Neural cell (in vitro differentiated cells): ENCODE measurements around the gene TPBG. TPM values are rescaled to one million over a fixed set of nuclear protein-coding genes. Genes with fewer than 3 reads are reported as not detected.

Experiments
- H2AFZ ChIP-seq: fragments of 200-600, 300-800 bp; sonication (generic), shearing (Covaris generic); 2 replicates; pipeline ENCODE4 v1.6.0; 2014; ENCODE audit warnings: low read depth, mild to moderate bottlenecking, antibody characterized with exemption, low read length, moderate library complexity
- H3F3A ChIP-seq: fragments of 200-600 bp; shearing (Covaris generic); 2 replicates; pipeline ENCODE4 v1.6.1; 2016; ENCODE audit warnings: mild to moderate bottlenecking, moderate library complexity, mixed read lengths, antibody characterized with exemption, low read length; ENCODE audit not compliant: insufficient read depth, poor library complexity, severe bottlenecking
- H3K27ac ChIP-seq: fragments of 200-600, 300-800 bp; sonication (generic), shearing (Covaris generic); 2 replicates; pipeline ENCODE4 v1.5.1; 2014; ENCODE audit warnings: mild to moderate bottlenecking, low read length, moderate library complexity
- H3K27me3 ChIP-seq: fragments of 300-800, 200-600 bp; sonication (generic), shearing (Covaris generic); 2 replicates; pipeline ENCODE4 v1.6.0; 2014; ENCODE audit warnings: mild to moderate bottlenecking, low read depth, low read length, moderate library complexity; ENCODE audit not compliant: insufficient read depth
- H3K36me3 ChIP-seq: fragments of 300-800, 200-600 bp; sonication (generic), shearing (Covaris generic); 2 replicates; pipeline ENCODE4 v1.5.1; 2014; ENCODE audit warnings: mild to moderate bottlenecking, antibody characterized with exemption, low read length, moderate library complexity; ENCODE audit not compliant: insufficient read depth
- H3K4me2 ChIP-seq: fragments of 300-800, 200-600 bp; sonication (generic), shearing (Covaris generic); 2 replicates; pipeline ENCODE4 v1.6.0; 2014; ENCODE audit warnings: mild to moderate bottlenecking, low read length
- H3K4me3 ChIP-seq: fragments of 300-800, 200-600 bp; sonication (generic), shearing (Covaris generic); 2 replicates; pipeline ENCODE4 v1.5.1; 2014; ENCODE audit warnings: mild to moderate bottlenecking, low read length, moderate library complexity
- H3K79me2 ChIP-seq: fragments of 200-600 bp; shearing (Covaris generic); replicated peaks from 2 replicates; pipeline ENCODE4 v1.6.0; 2014; ENCODE audit warnings: mild to moderate bottlenecking, low read length, moderate library complexity; ENCODE audit not compliant: insufficient read depth
- H3K9ac ChIP-seq: fragments of 300-800, 200-600 bp; sonication (generic), shearing (Covaris generic); 2 replicates; pipeline ENCODE4 v1.6.1; 2016; ENCODE audit warnings: mild to moderate bottlenecking, low read length, mixed read lengths
- H3K9me2 ChIP-seq: fragments of 200-600 bp; shearing (Covaris generic); 2 replicates; pipeline ENCODE4 v1.6.1; 2016; ENCODE audit warnings: mild to moderate bottlenecking, low read length, mixed read lengths; ENCODE audit not compliant: insufficient read depth
- H3K9me3 ChIP-seq: fragments of 200-600, 300-800 bp; sonication (generic), shearing (Covaris generic); 2 replicates; pipeline ENCODE4 v1.6.1; 2016; ENCODE audit warnings: mild to moderate bottlenecking, mixed run types, low read length, moderate library complexity, mixed read lengths
- H4K20me1 ChIP-seq: fragments of 200-600 bp; shearing (Covaris generic); 2 replicates; pipeline ENCODE4 v1.6.1; 2016; ENCODE audit warnings: mild to moderate bottlenecking, mixed run types; ENCODE audit not compliant: insufficient read depth
- CTCF ChIP-seq: fragments of 450-650 bp; IDR thresholded peaks from 2 replicates; pipeline ENCODE4 v1.5.1; 2014; ENCODE audit warnings: antibody characterized with exemption, mild to moderate bottlenecking, moderate library complexity; ENCODE audit not compliant: poor library complexity, severe bottlenecking
- EP300 ChIP-seq: fragments of 450-650 bp; conservative IDR thresholded peaks from 2 replicates; pipeline ENCODE4 v1.6.1; 2014; ENCODE audit warnings: antibody characterized with exemption, mild to moderate bottlenecking, moderate library complexity; ENCODE audit not compliant: poor library complexity, severe bottlenecking
- EZH2 ChIP-seq: fragments of 200-600, 300-800 bp; shearing (Covaris generic), sonication (generic); IDR thresholded peaks from 2 replicates; pipeline ENCODE4 v1.6.1; 2014; ENCODE audit warnings: antibody characterized with exemption, low read length, borderline replicate concordance, mild to moderate bottlenecking; ENCODE audit not compliant: insufficient read depth, poor library complexity, severe bottlenecking
- MXI1 ChIP-seq: fragments of 450-650 bp; conservative IDR thresholded peaks from 2 replicates; pipeline ENCODE4 v1.6.1; 2014; ENCODE audit warnings: antibody characterized with exemption, mild to moderate bottlenecking; ENCODE audit not compliant: poor library complexity, severe bottlenecking
- POLR2AphosphoS5 ChIP-seq: IDR thresholded peaks from 2 replicates; pipeline ENCODE4 v1.6.1; 2012
- RAD21 ChIP-seq: fragments of 450-650 bp; conservative IDR thresholded peaks from 2 replicates; pipeline ENCODE4 v1.6.1; 2014; ENCODE audit warnings: antibody characterized with exemption, mild to moderate bottlenecking, moderate library complexity
- REST ChIP-seq: IDR thresholded peaks from 2 replicates; pipeline ENCODE4 v1.6.1; 2012; ENCODE audit warnings: borderline replicate concordance
- SMC3 ChIP-seq: fragments of 450-650 bp; conservative IDR thresholded peaks from 2 replicates; pipeline ENCODE4 v1.6.1; 2014; ENCODE audit warnings: antibody characterized with exemption, mild to moderate bottlenecking, moderate library complexity; ENCODE audit not compliant: poor library complexity
- TAF1 ChIP-seq: IDR thresholded peaks from 2 replicates; pipeline ENCODE4 v1.6.1; 2012; ENCODE audit warnings: low read depth
- polyA plus RNA-seq: library from polyadenylated mRNA; depleted of rRNA; stranded (reverse); fragments of >200 nt; gene quantifications from 2 replicates; pipeline ENCODE4 v1.2.3, GENCODE V29; 2014

TPBG gene
- polyA plus RNA-seq, 1 donor from 2014 or later: 25.0 TPM

DNA sequence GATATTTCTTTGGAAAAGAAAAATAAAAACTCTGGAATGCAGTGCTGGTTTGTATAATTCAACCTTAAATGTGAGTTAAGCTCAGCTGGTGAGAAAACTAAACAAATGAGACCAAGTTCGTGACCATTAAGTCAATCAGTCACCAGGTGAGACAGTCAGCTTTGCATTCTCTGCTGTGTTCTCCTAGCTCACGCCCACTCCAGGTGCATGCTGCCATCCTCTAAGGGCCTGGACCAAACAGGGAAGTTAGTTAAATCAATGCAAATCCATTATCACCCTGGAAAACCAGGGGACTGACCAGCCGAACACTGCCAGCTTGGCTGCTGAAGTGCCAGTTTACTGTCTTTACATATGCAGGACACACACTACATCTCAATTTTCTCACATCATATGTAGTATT, 7.2 kb downstream of the TPBG start:
- H4K20me1 ChIP-seq: no peaks in the 10 kb centered on the region
- no peak for TF ChIP-seq MXI1
- TF ChIP-seq EZH2: no peak
- no peak for TF ChIP-seq RAD21
- TF ChIP-seq SMC3: no peak
- no peak for TF ChIP-seq POLR2AphosphoS5
- no peak overlapping the region for H3K9ac ChIP-seq
- peaks cover 8% of the 10 kb centered on the region for H3K27me3 ChIP-seq
- H3K27ac ChIP-seq: no peak overlapping the region
- H3K9me2 ChIP-seq: no peaks in the 10 kb centered on the region
- H3K36me3 ChIP-seq: no peaks in the 10 kb centered on the region
- H3K4me2 ChIP-seq: no peak overlapping the region
- no peak overlapping the region for H3K4me3 ChIP-seq
- no peaks in the 10 kb centered on the region for H3K9me3 ChIP-seq
- no peak overlapping the region for H2AFZ ChIP-seq
- no peaks in the 10 kb centered on the region for H3K79me2 ChIP-seq
- no peaks in the 10 kb centered on the region for H3F3A ChIP-seq

DNA sequence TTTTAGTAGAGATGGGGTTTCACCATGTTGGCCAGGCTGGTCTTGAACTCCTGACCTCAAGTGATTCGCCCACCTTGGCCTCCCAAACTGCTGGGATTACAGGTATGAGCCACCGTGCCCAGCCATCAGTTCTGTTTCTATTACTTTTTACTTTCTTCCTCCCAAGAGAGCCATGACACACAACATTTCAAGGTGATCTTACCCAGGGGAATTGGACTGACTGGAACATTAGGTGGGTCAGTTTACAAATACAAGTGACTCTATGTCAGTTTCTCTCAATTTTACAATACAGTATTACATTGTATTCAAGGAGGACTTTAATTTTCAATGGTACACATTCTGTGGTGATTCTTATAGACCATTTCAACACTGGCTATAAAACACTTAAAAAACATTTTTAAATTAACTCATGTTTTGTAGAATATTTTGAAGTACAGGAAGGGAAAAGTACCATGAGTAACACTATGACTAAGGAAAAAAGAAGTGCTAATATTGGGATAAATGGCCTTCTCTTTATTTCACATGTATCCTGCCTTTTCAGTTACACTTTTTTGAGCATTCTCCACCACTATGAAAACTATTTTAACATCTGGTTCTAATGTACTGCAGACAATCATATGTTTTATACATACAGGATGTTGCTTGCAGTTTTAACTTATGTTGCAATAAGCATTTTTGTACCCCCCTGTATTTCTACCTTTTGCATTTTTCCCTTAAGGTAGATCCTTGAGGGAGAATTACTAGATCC, 8.4 kb downstream of the TPBG start:
- no peak for TF ChIP-seq RAD21
- no peak for TF ChIP-seq EP300
- TF ChIP-seq TAF1: no peak
- TF ChIP-seq CTCF: no peak
- no peak for TF ChIP-seq MXI1
- no peak for TF ChIP-seq REST
- no peak for TF ChIP-seq POLR2AphosphoS5
- TF ChIP-seq SMC3: no peak
- no peak for TF ChIP-seq EZH2
- H3K79me2 ChIP-seq: no peaks in the 10 kb centered on the region
- no peaks in the 10 kb centered on the region for H3K27me3 ChIP-seq
- H3K9ac ChIP-seq: no peak overlapping the region
- H2AFZ ChIP-seq: no peak overlapping the region
- no peaks in the 10 kb centered on the region for H3K9me2 ChIP-seq
- no peaks in the 10 kb centered on the region for H3K36me3 ChIP-seq
- no peaks in the 10 kb centered on the region for H3F3A ChIP-seq
- no peak overlapping the region for H3K4me3 ChIP-seq
- H3K9me3 ChIP-seq: no peaks in the 10 kb centered on the region
- no peak overlapping the region for H3K27ac ChIP-seq
- H4K20me1 ChIP-seq: no peaks in the 10 kb centered on the region
- no peak overlapping the region for H3K4me2 ChIP-seq
